Fibroblast of lung (primary cell): ENCODE data around the gene UTP11. TPM values are rescaled to one million over a fixed set of nuclear protein-coding genes. Genes with fewer than 3 reads are reported as not detected.
A peak's percentile ranks its signal among the peaks of the same experiment; 100 is the strongest.

Experiments used
- DNase-seq, 2 donors: peaks; one replicate each; pipeline versions ENCODE4 v3.0.0 to v3.0.0-alpha.2; 2010; ENCODE audit warnings: low read depth in 2 of 2
- H2AFZ ChIP-seq: 2 replicates; pipeline ENCODE4 v1.5.1; 2012; ENCODE audit warnings: low read length, control low read depth, inconsistent platforms
- H3K27ac ChIP-seq: 2 replicates; pipeline ENCODE4 v1.5.1; 2011; ENCODE audit warnings: low read length, control low read depth; ENCODE audit not compliant: insufficient read depth
- H3K27me3 ChIP-seq: 2 replicates; pipeline ENCODE4 v1.5.1; 2011; ENCODE audit warnings: mild to moderate bottlenecking, low read length; ENCODE audit not compliant: control insufficient read depth, insufficient read depth
- H3K36me3 ChIP-seq: 2 replicates; pipeline ENCODE4 v1.5.1; 2011; ENCODE audit warnings: low read length; ENCODE audit not compliant: control insufficient read depth, insufficient read depth
- H3K4me1 ChIP-seq: 2 replicates; pipeline ENCODE4 v1.5.1; 2011; ENCODE audit warnings: low read length; ENCODE audit not compliant: control insufficient read depth, insufficient read depth; ENCODE audit errors: extremely low read depth
- H3K4me2 ChIP-seq: 2 replicates; pipeline ENCODE4 v1.5.1; 2011; ENCODE audit warnings: low read length, control low read depth; ENCODE audit not compliant: insufficient read depth; ENCODE audit errors: extremely low read depth
- H3K4me3 ChIP-seq, 4 experiments: fragments of 200-600 bp in 1 of 4; sonication (generic) in 1 of 4; replicated peaks in 1 of 4; 2 replicates each; pipeline ENCODE4 v1.5.1; 2011 to 2016; ENCODE audit warnings: low read length in 4 of 4, low read depth in 3 of 4, mild to moderate bottlenecking in 3 of 4, control low read depth in 2 of 4, inconsistent platforms in 1 of 4, mixed read lengths in 1 of 4; ENCODE audit not compliant: insufficient read depth in 1 of 4; ENCODE audit errors: control extremely low read depth in 1 of 4
- H3K79me2 ChIP-seq: 2 replicates; pipeline ENCODE4 v1.5.1; 2012; ENCODE audit warnings: mild to moderate bottlenecking, low read length, inconsistent platforms; ENCODE audit not compliant: control insufficient read depth, insufficient read depth
- H3K9ac ChIP-seq: 2 replicates; pipeline ENCODE4 v1.5.1; 2011; ENCODE audit warnings: mild to moderate bottlenecking, low read length, control low read depth; ENCODE audit not compliant: insufficient read depth
- H3K9me3 ChIP-seq: 2 replicates; pipeline ENCODE4 v1.5.1; 2012; ENCODE audit warnings: low read depth, low read length; ENCODE audit not compliant: control insufficient read depth, insufficient read depth
- H4K20me1 ChIP-seq: 2 replicates; pipeline ENCODE4 v1.5.1; 2011; ENCODE audit warnings: low read length; ENCODE audit not compliant: control insufficient read depth, insufficient read depth; ENCODE audit errors: extremely low read depth
- EZH2 ChIP-seq: IDR thresholded peaks from 2 replicates; pipeline ENCODE4 v1.5.1; 2012; ENCODE audit warnings: low read length, control low read depth, mild to moderate bottlenecking; ENCODE audit errors: missing control alignments
- polyA plus RNA-seq, 2 donors: library from polyadenylated mRNA; depleted of rRNA in 1 of 2; stranded (reverse) in 1 of 2; unstranded in 1 of 2; fragments of >200 nt; gene quantifications; 2 replicates each; pipeline ENCODE4 v1.2.1, GENCODE V29; 2011 to 2012; ENCODE audit warnings: missing spikeins in 1 of 2
- total RNA-seq: library from RNA; depleted of rRNA; stranded (reverse); fragments of >200 nt; gene quantifications from 2 replicates; pipeline ENCODE4 v1.2.1, GENCODE V29; 2014
- TF ChIP-seq, protein P1 (sequence below), 2 donors: IDR thresholded peaks in 1 of 2; conservative IDR thresholded peaks in 1 of 2; 1 replicate in 1 of 2; 2 replicates in 1 of 2; pipeline ENCODE4 v1.5.1; 2011 to 2012; ENCODE audit warnings: low read length in 2 of 2, control low read depth in 1 of 2, inconsistent platforms in 1 of 2, low read depth in 1 of 2, mild to moderate bottlenecking in 1 of 2

Gene UTP11
- total and polyA plus RNA-seq, 2 donors (not counting 1 experiment from before 2014, with no cell fraction given), result 34.8 to 56.5 TPM

DNA sequence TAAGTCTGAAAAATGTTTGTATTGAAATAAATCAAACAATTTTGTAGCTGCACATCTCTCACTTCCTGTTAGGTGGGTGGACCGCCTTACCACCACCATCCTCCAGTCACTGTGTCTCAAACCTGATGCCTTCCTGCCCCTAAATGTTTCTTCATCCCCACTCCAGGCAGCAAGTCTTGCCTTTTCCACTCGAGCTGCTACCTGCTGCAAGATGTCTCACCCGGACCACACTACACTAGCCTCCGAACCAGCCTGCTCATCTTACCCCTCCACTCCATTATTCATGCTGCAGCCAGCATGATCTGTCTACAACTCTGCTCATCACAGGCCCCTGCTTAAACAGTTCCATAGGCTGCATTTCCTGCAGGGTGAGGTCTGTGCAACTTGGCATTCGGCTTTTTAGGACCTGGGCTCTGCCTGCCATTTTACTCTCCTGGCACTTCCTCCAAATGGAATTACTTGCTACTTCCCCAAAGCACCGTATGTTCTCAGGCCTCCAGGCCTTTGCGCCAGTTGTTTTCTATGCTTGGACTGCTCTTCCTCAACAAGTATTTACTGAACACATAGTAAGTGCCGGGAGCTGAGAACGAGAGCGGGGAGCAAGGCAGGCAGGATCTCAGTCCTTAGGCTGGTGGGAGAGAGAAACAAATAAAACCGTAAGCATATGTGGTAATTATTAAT is 17.5 kb upstream of the UTP11 start:
- Histone ChIP-seq H3K9ac (no peak overlapping the region), H3K4me2 (peak overlapping the region; percentile 53)

DNA sequence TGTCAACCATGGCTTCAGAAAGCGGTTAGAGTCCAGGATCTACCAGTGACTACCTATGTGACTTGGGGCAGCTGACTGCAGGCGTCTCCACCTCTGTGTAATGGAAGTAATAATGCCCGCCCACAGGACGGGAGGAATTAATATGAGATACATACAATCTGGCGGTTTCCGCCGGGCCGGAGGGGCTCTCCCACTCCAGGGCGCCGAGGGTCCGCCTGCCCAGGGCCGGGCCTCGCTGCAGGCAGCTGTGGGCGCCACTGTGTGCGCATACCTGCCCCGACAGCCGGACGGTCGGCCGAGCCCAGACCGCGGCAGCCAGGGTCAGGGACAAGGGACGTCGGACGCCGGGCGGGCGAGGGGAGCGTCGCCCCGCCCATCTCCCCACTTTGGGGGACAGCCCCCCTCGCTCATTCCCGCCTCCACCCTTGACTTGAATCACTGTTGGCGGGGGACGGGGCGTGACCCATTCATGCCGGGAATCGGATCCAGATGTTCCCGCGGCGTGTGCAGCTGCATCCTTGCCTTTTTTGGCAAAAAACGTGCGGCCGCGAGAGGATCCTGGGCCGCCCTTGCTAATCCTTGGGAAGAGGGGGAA is 16.7 kb upstream of the UTP11 start:
- H3K27me3 ChIP-seq, result no peaks in the 10 kb centered on the region
- H3K9ac ChIP-seq, result peak overlapping the region; percentile 68

More for the DNA sequence above, 17.5 kb upstream of the UTP11 start:
- peaks cover 23% of the 10 kb centered on the region for H3K36me3 ChIP-seq
- H3K4me1 ChIP-seq, result peaks cover 40% of the 10 kb centered on the region
- no peak overlapping the region for H2AFZ ChIP-seq
- peak overlapping the region; percentile 84 for H3K27ac ChIP-seq
- no peaks in the 10 kb centered on the region for H3K9me3 ChIP-seq
- TF ChIP-seq EZH2, result no peak
- TF ChIP-seq, protein P1, sequence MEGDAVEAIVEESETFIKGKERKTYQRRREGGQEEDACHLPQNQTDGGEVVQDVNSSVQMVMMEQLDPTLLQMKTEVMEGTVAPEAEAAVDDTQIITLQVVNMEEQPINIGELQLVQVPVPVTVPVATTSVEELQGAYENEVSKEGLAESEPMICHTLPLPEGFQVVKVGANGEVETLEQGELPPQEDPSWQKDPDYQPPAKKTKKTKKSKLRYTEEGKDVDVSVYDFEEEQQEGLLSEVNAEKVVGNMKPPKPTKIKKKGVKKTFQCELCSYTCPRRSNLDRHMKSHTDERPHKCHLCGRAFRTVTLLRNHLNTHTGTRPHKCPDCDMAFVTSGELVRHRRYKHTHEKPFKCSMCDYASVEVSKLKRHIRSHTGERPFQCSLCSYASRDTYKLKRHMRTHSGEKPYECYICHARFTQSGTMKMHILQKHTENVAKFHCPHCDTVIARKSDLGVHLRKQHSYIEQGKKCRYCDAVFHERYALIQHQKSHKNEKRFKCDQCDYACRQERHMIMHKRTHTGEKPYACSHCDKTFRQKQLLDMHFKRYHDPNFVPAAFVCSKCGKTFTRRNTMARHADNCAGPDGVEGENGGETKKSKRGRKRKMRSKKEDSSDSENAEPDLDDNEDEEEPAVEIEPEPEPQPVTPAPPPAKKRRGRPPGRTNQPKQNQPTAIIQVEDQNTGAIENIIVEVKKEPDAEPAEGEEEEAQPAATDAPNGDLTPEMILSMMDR (conservative IDR thresholded peaks at IDR 0.05 in 1 of 2, IDR thresholded peaks at IDR 0.05 in 1 of 2; ENCODE audit: low read depth in 1 of 2, low read length in 2 of 2), result no peak
- DNase-seq, result no peak
- peaks cover 17% of the 10 kb centered on the region for H3K79me2 ChIP-seq
- H3K4me3 ChIP-seq, result peak overlapping the region in 3 of 4 experiments; percentile 45 to 63 (median 61)
- H3K27me3 ChIP-seq, result no peaks in the 10 kb centered on the region
- no peaks in the 10 kb centered on the region for H4K20me1 ChIP-seq

More for the DNA sequence above, 16.7 kb upstream of the UTP11 start:
- Histone ChIP-seq H3K4me3 (peak overlapping the region; percentile 42 to 63 (median 53)), H4K20me1 (no peaks in the 10 kb centered on the region), H3K79me2 (peaks cover 17% of the 10 kb centered on the region), H2AFZ (peak overlapping the region; percentile 23), H3K27ac (peak overlapping the region; percentile 84), H3K4me1 (peaks cover 47% of the 10 kb centered on the region), H3K9me3 (no peaks in the 10 kb centered on the region), H3K4me2 (peak overlapping the region; percentile 53), H3K36me3 (peaks cover 23% of the 10 kb centered on the region)
- DNase-seq, result peak; percentile 82 to 96
- no peak for TF ChIP-seq EZH2
- TF ChIP-seq, protein P1 (conservative IDR thresholded peaks at IDR 0.05 in 1 of 2, IDR thresholded peaks at IDR 0.05 in 1 of 2; ENCODE audit: low read depth in 1 of 2, low read length in 2 of 2), result no peak
